GM23338 (cell line): ENCODE results near the gene SLC17A1. TPM values are rescaled to one million over a fixed set of nuclear protein-coding genes. Genes with fewer than 3 reads are reported as not detected.

Source experiments
- ATAC-seq: fragments of 200-7000 bp; cut with Tn5 transposase; 3 replicates; pipeline ENCODE4 v1.9.1; 2020
- DNase-seq: peaks from one replicate; pipeline ENCODE4 v3.0.0-alpha.2; 2015; ENCODE audit warnings: low spot score
- H2AFZ ChIP-seq: fragments of 200-600 bp; sonication (generic); 2 replicates; pipeline ENCODE4 v1.8.0; 2016; ENCODE audit warnings: antibody characterized with exemption, mild to moderate bottlenecking, moderate library complexity
- H3F3A ChIP-seq: fragments of 200-600 bp; sonication (generic); replicated peaks from 2 replicates; pipeline ENCODE4 v1.8.0; 2017; ENCODE audit warnings: antibody characterized with exemption, mixed run types, low read depth
- H3K27ac ChIP-seq: fragments of 200-600 bp; sonication (generic); 2 replicates; pipeline ENCODE4 v1.6.1; 2016; ENCODE audit warnings: low read depth
- H3K27me3 ChIP-seq: fragments of 200-600 bp; sonication (generic); 2 replicates; pipeline ENCODE4 v1.8.0; 2016; ENCODE audit warnings: mild to moderate bottlenecking, mixed run types, moderate library complexity; ENCODE audit not compliant: insufficient read depth
- H3K36me3 ChIP-seq: fragments of 200-600 bp; sonication (generic); 2 replicates; pipeline ENCODE4 v1.8.0; 2016; ENCODE audit warnings: mild to moderate bottlenecking; ENCODE audit not compliant: insufficient read depth
- H3K4me1 ChIP-seq: fragments of 200-600 bp; sonication (generic); 2 replicates; pipeline ENCODE4 v1.8.0; 2016; ENCODE audit warnings: mild to moderate bottlenecking, moderate library complexity; ENCODE audit not compliant: insufficient read depth
- H3K4me2 ChIP-seq: fragments of 200-600 bp; sonication (generic); 2 replicates; pipeline ENCODE4 v1.7.1; 2017; ENCODE audit warnings: mixed run types
- H3K4me3 ChIP-seq: fragments of 200-600 bp; sonication (generic); 2 replicates; pipeline ENCODE4 v1.6.1; 2016; ENCODE audit warnings: mixed run types
- H3K79me2 ChIP-seq: fragments of 200-600 bp; sonication (generic); replicated peaks from 2 replicates; pipeline ENCODE4 v1.8.0; 2017; ENCODE audit warnings: mild to moderate bottlenecking; ENCODE audit not compliant: insufficient read depth
- H3K9me2 ChIP-seq: fragments of 200-600 bp; sonication (generic); 2 replicates; pipeline ENCODE4 v1.8.0; 2017; ENCODE audit not compliant: insufficient read depth
- H4K20me1 ChIP-seq: fragments of 200-600 bp; sonication (generic); replicated peaks from 2 replicates; pipeline ENCODE4 v1.8.0; 2017; ENCODE audit warnings: mild to moderate bottlenecking; ENCODE audit not compliant: insufficient read depth
- H3K27ac Mint-ChIP-seq: 2 replicates; pipeline ENCODE4 v1.8.0; 2020; ENCODE audit warnings: inconsistent platforms, mild to moderate bottlenecking, moderate library complexity, mixed read lengths
- H3K27me3 Mint-ChIP-seq: 3 replicates; pipeline ENCODE4 v1.8.0; 2022; ENCODE audit warnings: low read depth, mild to moderate bottlenecking, moderate library complexity, mixed read lengths, inconsistent platforms; ENCODE audit not compliant: insufficient read depth, poor library complexity
- H3K36me3 Mint-ChIP-seq: 3 replicates; pipeline ENCODE4 v1.8.0; 2021; ENCODE audit warnings: low read depth, mild to moderate bottlenecking, inconsistent platforms, moderate library complexity, mixed read lengths
- H3K4me1 Mint-ChIP-seq: 3 replicates; pipeline ENCODE4 v1.8.0; 2020; ENCODE audit warnings: mild to moderate bottlenecking, inconsistent platforms, mixed read lengths
- H3K4me3 Mint-ChIP-seq: 3 replicates; pipeline ENCODE4 v1.8.0; 2021; ENCODE audit warnings: moderate library complexity, mild to moderate bottlenecking, inconsistent platforms, mixed read lengths
- H3K9me3 Mint-ChIP-seq: 3 replicates; pipeline ENCODE4 v1.8.0; 2020; ENCODE audit warnings: moderate library complexity, mild to moderate bottlenecking, inconsistent platforms, mixed read lengths
- CREB1 ChIP-seq: fragments of 250-450 bp; sonication (Bioruptor Pico); IDR thresholded peaks from 2 replicates; pipeline ENCODE4 v1.5.0; 2020; ENCODE audit warnings: low read depth, mild to moderate bottlenecking, moderate library complexity
- CTCF ChIP-seq, 2 experiments: fragments of 200-600 bp in 1 of 2; sonication (generic) in 1 of 2; conservative IDR thresholded peaks; 2 replicates each; pipeline versions ENCODE4 v1.5.1 to v1.6.1; 2016 to 2017; ENCODE audit warnings: antibody characterized with exemption in 2 of 2, low read depth in 2 of 2, mild to moderate bottlenecking in 2 of 2, moderate library complexity in 1 of 2
- EZH2 ChIP-seq: fragments of 200-600 bp; sonication (generic); IDR thresholded peaks from one replicate; pipeline ENCODE4 v1.8.0; 2017; ENCODE audit warnings: antibody characterized with exemption, mild to moderate bottlenecking, low read depth; ENCODE audit not compliant: unreplicated experiment
- EZH2phosphoT487 ChIP-seq: fragments of 200-600 bp; sonication (generic); IDR thresholded peaks from one replicate; pipeline ENCODE4 v1.8.1; 2018; ENCODE audit warnings: antibody characterized with exemption; ENCODE audit not compliant: unreplicated experiment
- NANOG ChIP-seq: IDR thresholded peaks from 2 replicates; pipeline ENCODE4 v1.6.1; 2016; ENCODE audit warnings: antibody characterized with exemption, borderline replicate concordance
- POLR2AphosphoS5 ChIP-seq: IDR thresholded peaks from 2 replicates; pipeline ENCODE4 v1.6.1; 2016; ENCODE audit warnings: antibody characterized with exemption, low read depth
- REST ChIP-seq: IDR thresholded peaks from one replicate; pipeline ENCODE4 v1.6.1; 2018; ENCODE audit warnings: antibody characterized with exemption; ENCODE audit not compliant: unreplicated experiment
- ZNF114 ChIP-seq: fragments of 250-450 bp; sonication (Bioruptor Pico); IDR thresholded peaks from 2 replicates; pipeline ENCODE4 v1.5.0; 2020; ENCODE audit warnings: mild to moderate bottlenecking, moderate library complexity
- ZNF331 ChIP-seq: fragments of 250-450 bp; sonication (Bioruptor Pico); IDR thresholded peaks from 2 replicates; pipeline ENCODE4 v1.5.0; 2020; ENCODE audit warnings: low read depth, mild to moderate bottlenecking, moderate library complexity
- polyA plus RNA-seq: library from polyadenylated mRNA; unstranded; fragments of >200 nt; fragmentation: Nextera tagmentation; extraction: Ambion mirVana; gene quantifications from 2 replicates; pipeline ENCODE4 v1.2.1, GENCODE V29; 2016
- total RNA-seq: library from RNA; depleted of rRNA; stranded (reverse); fragments of >200 nt; shearing (Covaris generic); gene quantifications from 2 replicates; pipeline ENCODE4 v1.2.3, GENCODE V29; 2014

The SLC17A1 gene
- total and polyA plus RNA-seq, 2 experiments from 2014 or later: not detected

GRCh38 chr6:25743868-25744267 is 88.0 kb downstream of the SLC17A1 start:
- H3K4me1 Mint-ChIP-seq: no peaks in the 10 kb centered on the region
- H3K4me3 Mint-ChIP-seq: no peak overlapping the region
- H3F3A ChIP-seq: no peaks in the 10 kb centered on the region
- H3K9me2 ChIP-seq: no peaks in the 10 kb centered on the region
- peaks cover 5% of the 10 kb centered on the region; the same call in 2 of the 3 replicates for H3K9me3 Mint-ChIP-seq
- no peaks in the 10 kb centered on the region for H3K27me3 ChIP-seq
- DNase-seq (no peak), ATAC-seq (no peak)
- H3K4me1 ChIP-seq: no peaks in the 10 kb centered on the region
- H3K4me3 ChIP-seq: no peak overlapping the region
- no peaks in the 10 kb centered on the region for H4K20me1 ChIP-seq
- no peak overlapping the region for H2AFZ ChIP-seq
- no peak overlapping the region for H3K27ac Mint-ChIP-seq
- H3K36me3 Mint-ChIP-seq: no peaks in the 10 kb centered on the region
- no peaks in the 10 kb centered on the region for H3K36me3 ChIP-seq
- H3K4me2 ChIP-seq: no peak overlapping the region
- no peaks in the 10 kb centered on the region for H3K79me2 ChIP-seq
- H3K27ac ChIP-seq: no peak overlapping the region
- no peak for TF ChIP-seq POLR2AphosphoS5
- no peak for TF ChIP-seq ZNF331 (CRISPR knock-in tag)
- TF ChIP-seq EZH2: no peak
- no peak for TF ChIP-seq CTCF (conservative IDR thresholded peaks at IDR 0.05; ENCODE audit: low read depth in 2 of 2)
- no peak for TF ChIP-seq ZNF114 (CRISPR knock-in tag)
- H3K27me3 Mint-ChIP-seq: peaks cover 3% of the 10 kb centered on the region

DNA sequence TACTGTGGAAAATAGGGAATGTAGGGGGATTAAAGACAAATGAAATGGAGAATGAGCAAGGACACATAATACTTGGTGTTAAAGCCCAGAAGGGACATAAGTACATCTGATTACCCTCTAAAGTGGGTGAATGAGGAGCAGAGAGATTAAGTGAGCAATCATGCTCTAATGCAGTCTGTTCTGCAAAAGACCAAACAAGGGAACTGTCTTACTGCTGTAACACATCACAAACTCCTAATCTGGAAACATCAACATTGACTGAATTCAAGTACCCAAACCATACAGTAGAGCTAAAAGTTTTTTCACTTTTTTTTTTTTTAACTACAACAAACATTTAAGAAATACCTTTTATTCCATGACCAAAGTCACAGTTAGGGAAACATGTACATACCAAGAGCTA is 96.6 kb downstream of the SLC17A1 start:
- H2AFZ ChIP-seq: no peak overlapping the region
- H3K4me1 ChIP-seq: no peaks in the 10 kb centered on the region
- peaks cover 7% of the 10 kb centered on the region; the same call in 1 of the 3 replicates for H3K36me3 Mint-ChIP-seq
- no peaks in the 10 kb centered on the region for H3K4me1 Mint-ChIP-seq
- H3K4me3 Mint-ChIP-seq: no peak overlapping the region
- DNase-seq (no peak), ATAC-seq (no peak)
- H3K4me2 ChIP-seq: no peak overlapping the region
- H3K27ac Mint-ChIP-seq: no peak overlapping the region
- H4K20me1 ChIP-seq: no peaks in the 10 kb centered on the region
- H3K27me3 Mint-ChIP-seq: peaks cover 3% of the 10 kb centered on the region
- no peaks in the 10 kb centered on the region for H3F3A ChIP-seq
- H3K4me3 ChIP-seq: no peak overlapping the region
- H3K27me3 ChIP-seq: no peaks in the 10 kb centered on the region
- no peak overlapping the region for H3K27ac ChIP-seq
- H3K79me2 ChIP-seq: no peaks in the 10 kb centered on the region
- H3K9me2 ChIP-seq: no peaks in the 10 kb centered on the region
- H3K9me3 Mint-ChIP-seq: peaks cover 18% of the 10 kb centered on the region; the same call in 2 of the 3 replicates
- peaks cover 4% of the 10 kb centered on the region; the same call in 1 of the 2 replicates for H3K36me3 ChIP-seq
- no peak for TF ChIP-seq EZH2
- no peak for TF ChIP-seq REST
- no peak for TF ChIP-seq ZNF331 (CRISPR knock-in tag)
- TF ChIP-seq EZH2phosphoT487: no peak
- no peak for TF ChIP-seq CREB1 (CRISPR knock-in tag)
- TF ChIP-seq CTCF (conservative IDR thresholded peaks at IDR 0.05; ENCODE audit: low read depth in 2 of 2): no peak
- no peak for TF ChIP-seq ZNF114 (CRISPR knock-in tag)
- TF ChIP-seq NANOG: no peak
